HG03095 (cell line): ENCODE measurements around the gene CYSRT1.

Source experiments
- ATAC-seq: cut with Tn5 transposase; IDR thresholded peaks from one replicate; pipeline ENCODE4 v1.9.1; 2021; ENCODE audit warnings: moderate library complexity; ENCODE audit not compliant: unreplicated experiment

Gene CYSRT1

DNA sequence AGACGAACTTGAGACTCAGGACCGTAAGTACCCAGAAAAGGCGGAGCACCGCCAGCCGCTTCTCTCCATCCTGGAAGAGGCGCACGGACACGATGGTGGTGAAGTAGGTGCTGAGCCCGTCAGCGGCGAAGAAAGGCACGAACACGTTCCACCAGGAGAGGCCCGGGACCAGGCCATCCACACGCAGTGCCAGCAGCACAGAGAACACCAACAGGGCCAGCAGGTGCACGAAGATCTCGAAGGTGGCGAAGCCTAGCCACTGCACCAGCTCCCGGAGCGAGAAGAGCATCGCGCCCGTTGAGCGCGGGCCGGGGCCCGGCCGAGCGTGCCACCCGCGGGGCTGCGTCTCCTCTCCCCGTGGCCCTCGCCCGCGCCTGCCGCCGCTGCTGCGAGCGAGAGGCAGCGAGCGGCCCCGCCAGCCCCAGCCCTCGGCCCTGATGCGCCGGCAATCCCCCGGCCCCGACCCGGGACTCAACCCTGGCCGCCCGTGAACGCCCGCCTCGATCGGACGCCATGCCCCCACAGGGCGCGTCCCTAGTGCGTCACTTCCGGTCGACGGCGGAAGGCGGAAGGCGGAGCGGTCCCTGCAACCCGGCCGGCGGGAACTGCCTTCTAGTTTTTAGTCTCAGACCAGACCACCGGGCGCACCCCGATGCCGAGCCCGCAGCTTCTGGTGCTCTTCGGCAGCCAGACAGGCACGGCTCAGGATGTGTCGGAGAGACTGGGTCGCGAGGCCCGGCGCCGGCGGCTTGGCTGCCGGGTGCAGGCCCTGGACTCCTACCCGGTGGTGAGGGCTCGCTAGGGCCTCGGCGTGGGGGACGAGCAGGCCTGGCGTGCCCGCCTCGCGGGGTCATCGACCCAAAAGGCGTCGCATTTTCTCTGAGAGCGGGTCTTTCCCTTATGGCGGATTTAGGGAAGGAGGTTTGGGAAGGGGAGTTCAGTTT lies 19.6 kb upstream of the CYSRT1 start, which contains the start of the genes NDOR1 and TMEM203:
Gene NDOR1 (plus strand): TSS at position 575 of the 944 bp plus-strand sequence. CDS start 78 bp downstream, at position 653.
Gene TMEM203 (minus strand): TSS at position 523 of the 944 bp plus-strand sequence. CDS start 234 bp downstream, at position 289.
- ATAC-seq, result no peak

DNA sequence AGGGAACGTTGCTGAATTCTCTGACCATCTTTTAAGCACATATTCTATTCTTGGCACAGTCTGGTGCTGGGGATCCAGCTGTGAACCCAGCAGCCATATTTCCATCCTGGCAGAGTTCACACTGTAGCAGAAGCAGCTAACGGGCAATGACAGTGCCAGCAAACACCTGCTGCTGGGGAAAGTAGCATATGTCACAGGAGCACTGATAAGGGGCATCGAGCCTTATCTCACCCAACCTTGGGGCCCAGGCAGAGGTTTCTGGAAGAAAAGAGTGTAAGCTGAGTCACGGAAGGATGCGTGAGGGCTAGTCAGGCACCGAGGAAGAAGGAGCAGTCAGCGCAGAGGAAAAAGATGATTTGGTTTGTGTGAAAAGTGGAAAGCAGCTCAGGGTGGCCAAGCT lies 18.4 kb upstream of the CYSRT1 start:
- no peak for ATAC-seq

DNA sequence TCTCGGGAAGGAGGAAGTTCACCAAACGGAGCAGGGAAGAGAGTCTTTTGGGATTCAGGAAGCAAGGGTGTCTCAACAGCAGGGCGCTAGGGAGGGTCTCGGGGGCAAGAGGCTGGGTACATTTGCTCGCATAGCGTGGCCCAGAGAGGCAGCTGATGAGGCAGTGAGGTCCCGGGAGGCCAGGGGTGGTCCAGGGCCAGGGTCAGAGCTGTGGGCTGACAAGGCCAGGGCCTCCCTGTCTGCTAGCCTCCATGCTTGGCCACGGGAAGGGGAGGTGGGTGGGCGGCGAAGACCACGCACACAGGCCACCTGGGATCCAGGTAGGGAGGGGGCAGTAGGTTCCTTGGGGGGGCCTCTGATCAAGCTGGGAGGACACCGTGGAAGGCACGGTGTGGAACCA lies 13.4 kb upstream of the CYSRT1 start:
- no peak for ATAC-seq

DNA sequence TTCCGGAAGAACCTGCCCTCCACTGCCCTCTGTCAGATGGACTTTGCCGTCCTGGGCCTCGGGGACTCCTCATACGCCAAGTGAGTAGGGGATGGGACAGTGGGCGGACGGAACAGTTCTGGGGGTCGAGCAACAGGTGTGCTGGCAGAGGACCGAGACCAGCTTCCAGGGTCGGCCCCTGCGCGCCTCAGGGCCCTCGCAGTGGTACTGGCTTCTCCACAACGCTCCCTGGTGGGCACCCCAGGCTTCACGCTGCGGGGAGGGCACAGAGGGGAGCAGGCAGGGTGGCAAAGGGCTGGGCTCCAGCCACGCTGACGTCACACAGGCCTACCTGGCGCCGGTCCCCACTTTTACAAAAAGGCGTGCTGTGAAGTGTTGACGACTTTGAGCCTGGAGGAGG lies 12.5 kb upstream of the CYSRT1 start:
- ATAC-seq, result no peak

DNA sequence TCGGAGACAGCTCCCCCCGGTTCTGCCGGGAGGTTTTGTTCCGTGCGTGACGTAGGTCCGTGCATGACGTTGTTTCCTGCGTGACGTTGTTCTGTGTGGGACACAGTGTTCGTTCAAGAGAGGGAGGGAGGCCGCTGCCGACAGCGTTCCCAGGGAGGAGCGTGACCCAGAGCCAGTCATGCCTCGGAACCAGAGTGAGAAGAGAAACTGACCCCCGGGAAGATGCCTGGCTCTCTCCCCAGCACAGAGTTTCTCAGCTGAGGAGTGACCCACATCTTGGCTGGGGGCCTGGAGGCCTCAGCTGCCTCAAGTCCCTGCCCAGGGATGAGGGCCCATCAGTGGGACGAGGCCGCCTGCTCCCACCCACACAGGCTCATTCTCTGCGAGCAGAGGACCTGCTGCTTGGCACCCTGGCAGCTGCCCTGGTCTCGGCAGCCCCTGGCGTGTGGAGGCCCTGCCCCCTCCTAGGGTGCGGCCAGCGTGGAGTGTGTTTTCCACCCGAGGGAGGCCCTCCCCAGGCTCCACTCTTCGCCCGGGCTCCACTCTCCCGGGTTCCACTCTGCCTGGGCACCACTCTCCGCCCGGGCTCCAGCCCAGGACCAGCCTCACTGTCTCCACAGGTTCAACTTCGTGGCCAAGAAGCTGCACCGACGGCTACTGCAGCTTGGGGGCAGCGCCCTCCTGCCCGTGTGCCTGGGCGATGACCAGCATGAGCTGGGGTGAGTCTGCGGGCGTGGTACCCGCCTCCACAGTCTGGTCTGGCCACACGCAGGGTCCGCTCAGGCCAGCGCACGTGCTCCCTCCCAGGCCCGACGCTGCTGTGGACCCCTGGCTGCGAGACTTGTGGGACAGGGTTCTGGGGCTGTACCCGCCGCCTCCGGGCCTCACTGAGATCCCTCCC lies 11.6 kb upstream of the CYSRT1 start:
- ATAC-seq, result no peak

DNA sequence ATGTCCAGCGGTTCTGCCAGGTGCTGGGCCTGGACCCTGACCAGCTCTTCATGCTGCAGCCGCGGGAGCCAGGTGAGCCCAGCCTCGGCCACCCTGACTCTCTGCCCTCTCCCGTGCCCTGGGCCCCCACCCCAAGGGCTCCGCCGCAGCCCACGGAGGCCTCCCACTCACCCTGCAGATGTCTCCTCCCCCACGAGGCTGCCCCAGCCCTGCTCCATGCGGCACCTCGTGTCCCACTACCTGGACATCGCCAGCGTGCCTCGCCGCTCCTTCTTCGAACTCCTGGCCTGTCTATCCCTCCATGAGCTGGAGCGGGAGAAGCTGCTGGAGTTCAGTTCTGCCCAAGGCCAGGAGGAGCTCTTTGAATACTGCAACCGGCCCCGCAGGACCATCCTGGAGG lies 10.4 kb upstream of the CYSRT1 start:
- no peak for ATAC-seq

DNA sequence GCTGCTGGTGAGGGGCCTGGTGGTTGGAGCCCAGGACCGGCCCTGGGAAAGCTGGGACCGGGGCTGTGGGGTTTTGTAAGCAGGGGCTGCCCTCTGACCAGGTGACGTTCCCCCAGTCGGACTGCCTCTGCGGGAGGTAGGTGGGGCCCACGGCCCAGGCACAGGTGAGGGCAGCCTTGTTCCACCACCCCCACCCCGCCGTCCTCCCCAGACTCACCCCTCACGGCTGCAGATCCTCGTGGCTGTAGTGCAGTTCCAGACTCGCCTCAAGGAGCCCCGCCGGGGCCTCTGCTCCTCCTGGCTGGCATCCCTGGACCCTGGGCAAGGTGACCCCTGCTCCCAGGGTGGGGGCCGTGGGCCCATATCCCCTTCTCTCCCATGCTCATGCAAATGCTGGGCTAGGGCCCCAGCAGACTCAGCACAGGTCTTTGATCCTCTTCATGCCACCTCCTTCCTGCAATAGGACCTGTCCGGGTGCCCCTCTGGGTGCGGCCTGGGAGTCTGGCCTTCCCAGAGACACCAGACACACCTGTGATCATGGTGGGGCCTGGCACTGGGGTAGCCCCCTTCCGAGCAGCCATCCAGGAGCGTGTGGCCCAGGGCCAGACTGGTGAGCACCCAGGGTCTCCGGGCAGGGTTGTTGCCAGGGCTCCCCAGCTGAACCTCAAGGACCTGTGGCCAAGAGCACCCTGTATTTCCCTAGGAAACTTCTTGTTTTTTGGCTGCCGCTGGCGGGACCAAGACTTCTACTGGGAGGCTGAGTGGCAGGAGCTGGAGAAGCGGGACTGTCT lies 9.6 kb upstream of the CYSRT1 start:
- no peak for ATAC-seq

DNA sequence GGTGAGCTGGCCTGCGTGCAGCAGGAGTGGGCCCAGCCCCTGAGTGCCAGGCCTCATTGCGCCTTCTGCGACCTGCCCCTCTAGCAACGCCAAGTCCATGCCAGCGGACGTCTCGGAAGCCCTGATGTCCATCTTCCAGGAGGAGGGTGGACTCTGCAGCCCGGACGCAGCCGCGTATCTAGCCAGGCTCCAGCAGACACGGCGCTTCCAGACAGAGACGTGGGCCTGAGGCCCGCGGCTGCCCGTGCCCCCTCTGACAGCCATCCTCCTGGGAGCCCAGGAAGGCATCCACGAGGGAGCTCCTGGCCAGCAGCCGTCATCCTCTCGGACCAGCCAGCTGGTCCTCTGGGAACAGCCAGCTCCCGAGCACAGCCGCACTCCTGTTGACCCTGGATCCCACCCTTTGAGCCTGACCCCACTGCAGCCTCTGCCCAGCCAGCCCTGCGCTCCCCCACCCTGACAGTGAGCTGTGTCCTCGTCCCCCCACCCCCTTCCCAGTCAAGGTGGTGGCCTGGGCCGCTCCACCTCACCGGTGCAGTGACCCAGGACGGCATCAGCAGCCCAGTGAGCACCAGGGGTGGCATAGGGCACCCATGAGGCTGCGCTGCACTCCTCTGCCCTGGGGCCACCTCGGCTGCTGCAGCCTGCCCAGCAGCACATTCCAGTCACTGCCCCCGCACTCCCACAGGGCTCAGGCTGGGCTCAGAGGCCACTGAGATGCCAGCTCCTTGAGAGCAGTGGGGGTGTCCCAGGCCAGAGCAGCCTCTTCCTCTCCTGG lies 8.6 kb upstream of the CYSRT1 start:
- ATAC-seq, result no peak

DNA sequence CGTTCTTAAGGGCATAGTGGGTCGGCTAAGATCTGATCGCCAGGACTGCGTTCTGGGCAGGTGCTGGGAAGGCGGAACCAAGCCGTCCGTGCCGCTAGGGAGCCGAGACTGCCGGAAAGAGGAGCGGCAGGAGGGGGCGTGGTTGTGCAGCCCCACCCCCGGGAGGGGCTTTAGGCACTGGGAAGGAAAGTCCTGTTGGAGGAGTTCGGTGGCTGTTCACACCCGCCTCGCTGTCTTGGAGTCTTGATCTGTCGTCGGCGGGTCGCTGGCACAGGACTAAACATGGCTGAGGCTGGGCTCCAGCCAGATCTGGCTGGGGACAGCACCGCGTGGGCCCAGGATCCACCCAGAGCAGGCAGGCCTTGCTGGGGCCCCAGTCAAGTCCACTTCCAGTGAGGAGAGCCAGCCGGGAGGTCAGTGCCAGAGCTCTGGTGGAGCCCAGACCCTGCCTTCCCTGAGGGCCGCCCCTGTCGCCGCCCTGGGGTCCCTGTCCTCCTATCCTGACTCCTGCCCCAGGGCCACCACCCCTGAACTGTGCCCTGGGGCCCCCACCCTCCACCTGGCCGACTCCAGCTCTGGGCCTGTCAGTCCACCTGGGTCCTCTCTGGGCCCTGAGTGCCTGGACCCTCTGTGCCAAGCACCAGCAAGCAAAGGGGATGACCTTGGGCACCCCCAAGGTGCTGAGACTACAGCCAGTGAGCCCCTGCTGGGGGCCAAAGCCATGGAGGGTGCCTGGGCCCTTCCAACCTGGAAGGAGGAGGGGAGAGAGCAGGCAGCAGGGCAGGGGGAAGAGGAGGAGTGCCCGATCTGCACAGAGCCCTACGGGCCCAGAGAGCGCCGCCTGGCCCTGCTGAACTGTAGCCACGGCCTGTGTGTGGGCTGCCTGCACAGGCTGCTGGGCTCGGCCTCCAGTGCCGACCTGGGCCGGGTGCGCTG lies 7.4 kb upstream of the CYSRT1 start:
- no peak for ATAC-seq

DNA sequence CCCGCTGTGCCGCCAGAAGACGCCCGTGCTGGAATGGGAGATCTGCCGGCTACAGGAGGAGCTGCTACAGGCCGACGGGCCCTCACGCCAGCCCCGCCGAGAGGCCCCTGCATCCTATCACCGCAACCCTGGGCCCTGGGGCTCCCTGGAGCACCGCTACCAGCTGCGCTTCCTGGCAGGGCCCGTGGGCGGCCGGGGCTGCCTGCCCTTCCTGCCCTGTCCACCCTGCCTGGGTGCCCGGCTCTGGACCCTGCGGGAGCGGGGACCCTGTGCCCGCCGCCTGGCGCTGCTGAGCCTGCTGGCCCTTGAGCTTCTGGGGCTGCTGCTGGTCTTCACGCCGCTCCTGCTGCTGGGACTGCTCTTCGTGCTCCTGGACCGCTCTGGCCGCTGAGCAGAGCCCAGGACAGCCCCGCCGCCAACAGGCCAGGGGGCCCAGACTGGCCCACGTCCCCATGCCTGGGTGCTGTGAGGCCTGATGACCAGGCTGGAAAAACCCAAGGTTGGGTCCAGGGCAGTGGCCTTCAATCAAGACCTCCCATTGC lies 6.7 kb upstream of the CYSRT1 start:
- ATAC-seq, result no peak

DNA sequence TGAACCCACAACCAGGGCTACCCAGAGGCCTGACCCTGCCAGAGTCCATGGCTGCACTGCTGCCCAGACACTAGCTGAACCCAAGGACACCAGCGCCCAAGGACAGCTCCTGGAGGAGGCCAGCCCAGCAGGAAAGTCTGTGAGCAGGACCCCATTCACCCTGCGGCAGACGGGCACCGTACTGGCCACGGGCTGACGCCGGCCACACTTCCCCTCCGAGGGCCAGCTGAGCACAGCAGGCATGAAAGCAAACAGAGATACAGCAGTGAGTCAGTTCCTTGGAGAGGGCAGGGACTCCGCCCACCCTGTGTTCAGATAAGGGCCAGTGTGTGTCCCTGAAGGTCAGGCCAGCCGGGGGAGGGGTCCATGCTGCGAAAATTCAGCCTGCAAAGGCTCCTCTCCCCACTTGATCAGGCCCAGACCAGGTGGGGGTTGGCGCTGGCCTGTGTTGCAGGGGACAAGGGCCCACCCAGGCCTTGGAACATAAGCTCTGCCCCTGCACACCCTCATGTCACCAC lies 6.2 kb upstream of the CYSRT1 start:
- no peak for ATAC-seq

DNA sequence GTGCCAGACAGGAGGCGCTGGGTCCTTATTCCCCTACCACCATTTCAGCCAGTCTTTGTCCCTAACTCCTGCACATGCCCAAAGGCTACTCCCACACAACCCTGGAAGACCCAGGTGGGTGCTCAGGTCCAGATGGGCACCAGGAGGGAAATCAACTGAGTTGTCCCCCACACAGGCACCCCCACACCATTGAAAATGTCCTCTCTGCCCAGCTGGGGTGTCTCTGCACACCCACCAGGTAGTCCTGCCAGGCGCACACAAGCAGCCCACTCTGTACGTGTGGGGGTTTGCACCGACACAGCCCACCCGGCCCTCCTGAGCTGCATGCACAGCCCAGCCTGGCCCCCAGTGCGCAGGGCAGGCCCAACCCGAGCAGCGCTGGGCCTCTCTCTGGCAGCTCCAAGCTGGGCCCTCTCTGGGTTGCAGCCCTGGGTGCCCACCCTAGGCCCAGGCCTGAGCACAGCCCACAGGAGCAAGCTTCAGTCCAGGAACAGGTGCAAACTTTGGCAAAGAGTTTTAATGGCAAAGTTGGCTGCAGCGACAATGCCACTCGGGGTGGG lies 5.1 kb upstream of the CYSRT1 start:
- ATAC-seq, result no peak

DNA sequence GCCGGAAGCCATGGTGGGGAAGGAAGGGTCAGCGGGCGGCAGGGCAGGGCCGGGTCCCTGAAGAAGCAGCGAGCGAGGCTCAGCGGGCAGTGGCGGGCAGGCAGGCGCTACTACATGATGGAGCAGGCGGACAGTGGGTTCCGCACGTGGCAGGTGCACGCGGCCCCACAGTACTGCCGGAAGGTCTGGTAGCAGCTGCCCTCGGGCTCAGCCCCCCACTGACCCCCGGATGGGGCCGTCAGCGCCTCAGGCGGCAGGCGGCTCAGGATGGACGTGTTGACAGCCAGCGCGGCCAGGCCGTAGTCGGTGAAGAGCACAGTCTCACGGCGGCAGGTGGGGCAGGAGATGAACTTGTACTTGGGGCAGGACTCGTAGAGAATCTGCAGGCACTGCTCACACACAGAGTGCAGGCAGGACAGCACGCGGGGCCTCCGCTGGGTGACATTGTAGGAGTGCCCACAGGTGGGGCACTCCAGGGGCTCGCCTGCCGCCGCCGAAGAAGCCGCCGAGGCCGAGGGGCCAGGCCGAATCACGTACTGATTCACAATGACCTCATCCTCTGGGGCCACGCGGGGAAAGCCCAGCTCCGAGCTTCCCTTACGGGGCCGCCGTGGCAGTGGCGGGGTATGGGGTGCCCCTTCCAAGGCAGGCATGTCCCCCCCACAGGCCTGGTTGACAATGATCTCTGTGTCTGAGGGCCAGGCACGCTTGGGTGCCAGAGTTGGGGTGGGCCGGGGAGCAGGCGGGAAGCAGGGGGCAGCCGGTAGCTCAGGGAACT lies 4.5 kb upstream of the CYSRT1 start:
- ATAC-seq, result no peak

DNA sequence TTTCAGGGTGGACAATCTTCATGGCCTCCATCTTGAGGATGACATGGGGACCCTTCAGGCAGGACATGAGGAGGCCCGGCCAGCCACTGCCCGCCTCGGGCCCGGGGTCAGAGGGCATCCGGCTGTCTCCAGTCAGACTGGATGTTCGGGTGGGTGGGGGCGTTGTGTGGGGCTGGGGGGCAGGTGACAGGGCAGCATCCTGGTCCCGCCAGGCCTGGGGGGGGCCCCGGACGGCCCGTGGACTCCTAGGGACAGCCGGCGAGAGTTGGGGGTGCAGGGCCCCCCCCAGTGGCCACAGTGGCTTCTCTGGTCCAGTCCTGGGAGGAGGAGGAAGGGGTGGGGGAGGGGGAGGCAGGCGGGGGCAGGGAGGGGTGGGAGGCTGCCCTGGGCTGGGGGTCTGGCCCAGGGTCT lies 3.9 kb upstream of the CYSRT1 start:
- no peak for ATAC-seq

DNA sequence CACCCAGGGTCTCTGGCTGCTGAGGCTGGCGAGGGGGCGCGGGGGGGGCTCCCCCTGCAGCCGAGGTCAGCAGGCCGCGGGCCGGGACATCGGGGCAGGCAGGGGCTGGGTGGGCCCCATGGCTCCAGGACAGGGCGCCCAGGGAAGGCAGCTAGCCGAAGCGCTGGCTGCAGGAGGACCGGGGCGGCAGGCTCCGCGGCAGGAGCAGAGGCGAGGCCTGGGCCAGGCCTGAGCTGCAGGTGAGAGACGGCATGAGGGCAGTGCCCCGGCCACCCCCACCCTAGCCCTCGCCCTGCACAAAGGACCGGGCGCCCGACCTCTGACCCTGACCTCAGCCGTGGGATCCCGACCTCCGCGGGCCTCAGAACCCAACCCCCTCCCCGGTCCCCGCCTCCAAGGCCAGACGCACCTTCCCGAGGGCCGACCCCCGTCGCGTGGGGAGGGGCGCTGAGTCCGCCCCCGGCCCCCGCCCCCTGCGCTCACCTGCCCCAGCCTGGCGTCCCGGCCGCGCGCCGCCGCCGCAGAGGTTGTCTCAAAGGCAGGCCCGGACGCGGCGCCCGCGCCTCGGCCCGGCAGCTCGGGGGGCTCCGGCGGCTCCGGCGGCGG lies 3.4 kb upstream of the CYSRT1 start:
- no peak for ATAC-seq

DNA sequence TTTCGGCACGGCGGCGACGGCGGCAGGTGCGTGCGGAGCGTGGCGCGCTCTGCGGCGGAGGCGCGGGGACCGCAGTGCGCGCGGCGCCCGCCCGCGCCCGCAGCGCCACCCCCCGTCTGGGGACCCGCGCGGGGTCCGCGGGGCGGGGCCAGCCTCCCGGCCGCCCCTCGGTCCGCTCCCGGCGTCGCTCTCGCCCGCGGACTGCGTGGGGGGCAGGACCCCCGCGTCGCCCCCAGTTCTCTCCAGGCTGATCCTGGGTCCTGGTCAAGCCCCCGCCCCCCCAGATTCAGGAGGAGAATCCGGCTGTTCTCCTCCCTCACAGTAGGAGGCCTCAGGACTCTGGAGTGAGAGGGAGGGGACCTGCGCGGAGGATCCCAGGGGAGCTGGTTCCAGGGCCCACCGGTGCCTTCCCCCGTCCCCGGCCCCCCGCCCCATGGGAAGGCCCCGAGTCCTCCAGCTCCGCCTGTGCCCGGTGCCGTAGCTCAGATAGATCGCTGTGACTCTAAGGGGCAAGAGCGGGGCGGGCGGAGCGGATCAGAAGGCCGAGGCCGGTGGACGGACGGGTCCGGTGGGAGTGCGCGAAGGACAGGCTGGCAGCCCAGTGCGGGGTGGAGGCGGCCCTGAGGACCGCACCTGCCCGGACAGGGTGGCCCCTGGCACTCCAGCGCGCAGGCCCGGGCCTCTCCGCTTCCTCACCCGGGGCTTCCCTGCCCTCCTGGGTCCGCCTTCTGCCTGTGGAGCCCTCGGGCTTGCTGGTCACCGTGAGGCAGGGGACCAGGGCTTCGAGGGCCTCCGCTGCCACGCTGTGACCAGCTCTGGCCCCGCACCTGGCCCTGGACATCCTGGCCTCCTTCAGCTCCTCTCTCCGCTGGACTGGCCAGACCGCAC lies 2.5 kb upstream of the CYSRT1 start, which contains the start of gene RNF208:
Gene RNF208 (minus strand): TSS at position 51 of the 888 bp plus-strand sequence. CDS start 1,028 bp downstream, outside the sequence.
- ATAC-seq, result no peak
